H9 (cell line): ENCODE results near the gene ACSL3. TPM values are rescaled to one million over a fixed set of nuclear protein-coding genes. Genes with fewer than 3 reads are reported as not detected.
A peak's percentile ranks its signal among the peaks of the same experiment; 100 is the strongest.

Experiments
- DNase-seq: peaks from one replicate; pipeline ENCODE4 v3.0.0-alpha.2; 2017
- H2AFZ ChIP-seq: one replicate; pipeline ENCODE4 v1.6.1; 2013; ENCODE audit warnings: mild to moderate bottlenecking, low read length, control low read depth, moderate library complexity
- H2AK5ac ChIP-seq: 2 replicates; pipeline ENCODE4 v1.6.1; 2013; ENCODE audit warnings: low read length, control low read depth, mixed read lengths; ENCODE audit not compliant: insufficient read length
- H2BK120ac ChIP-seq: one replicate; pipeline ENCODE4 v1.6.1; 2013; ENCODE audit warnings: low read depth, mild to moderate bottlenecking, low read length, control low read depth, inconsistent platforms; ENCODE audit not compliant: poor library complexity, severe bottlenecking
- H2BK12ac ChIP-seq: 2 replicates; pipeline ENCODE4 v1.6.1; 2013; ENCODE audit warnings: low read length, control low read depth, mixed read lengths, low read depth; ENCODE audit not compliant: insufficient read length
- H2BK15ac ChIP-seq: 2 replicates; pipeline ENCODE4 v1.6.1; 2013; ENCODE audit warnings: low read depth, low read length, control low read depth
- H2BK20ac ChIP-seq: one replicate; pipeline ENCODE4 v1.6.1; 2013; ENCODE audit warnings: low read depth, mild to moderate bottlenecking, low read length, control low read depth, inconsistent platforms; ENCODE audit not compliant: poor library complexity, severe bottlenecking
- H2BK5ac ChIP-seq: 2 replicates; pipeline ENCODE4 v1.6.1; 2013; ENCODE audit warnings: low read length, control low read depth, mixed read lengths; ENCODE audit not compliant: insufficient read length
- H3K14ac ChIP-seq: 2 replicates; pipeline ENCODE4 v1.6.1; 2013; ENCODE audit warnings: low read length, control low read depth; ENCODE audit not compliant: insufficient read depth
- H3K18ac ChIP-seq: 2 replicates; pipeline ENCODE4 v1.6.1; 2013; ENCODE audit warnings: low read depth, mild to moderate bottlenecking, mixed read lengths, low read length, control low read depth; ENCODE audit not compliant: insufficient read length
- H3K23ac ChIP-seq: 2 replicates; pipeline ENCODE4 v1.6.1; 2013; ENCODE audit warnings: low read length, control low read depth, mixed read lengths, low read depth; ENCODE audit not compliant: insufficient read length
- H3K23me2 ChIP-seq: 2 replicates; pipeline ENCODE4 v1.6.1; 2013; ENCODE audit warnings: low read depth, mild to moderate bottlenecking, mixed read lengths, low read length, control low read depth; ENCODE audit not compliant: insufficient read length, poor library complexity, severe bottlenecking
- H3K27ac ChIP-seq: 2 replicates; pipeline ENCODE4 v1.5.1; 2013; ENCODE audit warnings: low read length, control low read depth, mixed read lengths, low read depth; ENCODE audit not compliant: insufficient read length
- H3K27me3 ChIP-seq: 2 replicates; pipeline ENCODE4 v1.6.1; 2013; ENCODE audit warnings: low read length, control low read depth, inconsistent platforms; ENCODE audit not compliant: insufficient read depth
- H3K4ac ChIP-seq: 2 replicates; pipeline ENCODE4 v1.6.1; 2013; ENCODE audit warnings: low read depth, mild to moderate bottlenecking, control low read depth, inconsistent platforms, low read length, moderate library complexity
- H3K4me1 ChIP-seq: 2 replicates; pipeline ENCODE4 v1.6.1; 2013; ENCODE audit warnings: low read length, control low read depth, inconsistent platforms; ENCODE audit not compliant: insufficient read depth
- H3K4me2 ChIP-seq: 2 replicates; pipeline ENCODE4 v1.6.1; 2013; ENCODE audit warnings: low read length, control low read depth, mixed read lengths; ENCODE audit not compliant: insufficient read length, insufficient read depth
- H3K56ac ChIP-seq: 2 replicates; pipeline ENCODE4 v1.6.1; 2013; ENCODE audit warnings: low read depth, mild to moderate bottlenecking, mixed read lengths, low read length, control low read depth; ENCODE audit not compliant: insufficient read length
- H3K79me1 ChIP-seq: 2 replicates; pipeline ENCODE4 v1.6.1; 2013; ENCODE audit warnings: low read depth, mild to moderate bottlenecking, moderate library complexity, low read length, control low read depth, inconsistent platforms; ENCODE audit not compliant: insufficient read depth, poor library complexity, severe bottlenecking
- H3K79me2 ChIP-seq: 2 replicates; pipeline ENCODE4 v1.6.1; 2013; ENCODE audit warnings: low read length, control low read depth, inconsistent platforms; ENCODE audit not compliant: insufficient read depth
- H3K9ac ChIP-seq: 2 replicates; pipeline ENCODE4 v1.6.1; 2013; ENCODE audit warnings: low read length, control low read depth, mixed read lengths; ENCODE audit not compliant: insufficient read length; ENCODE audit errors: extremely low read depth
- H3K9me3 ChIP-seq: one replicate; pipeline ENCODE4 v1.6.1; 2013; ENCODE audit warnings: low read depth, low read length, inconsistent platforms; ENCODE audit not compliant: control insufficient read depth
- H3T11ph ChIP-seq: one replicate; pipeline ENCODE4 v1.6.1; 2013; ENCODE audit warnings: mild to moderate bottlenecking, low read length, control low read depth, inconsistent platforms
- H4K20me1 ChIP-seq: one replicate; pipeline ENCODE4 v1.6.1; 2013; ENCODE audit not compliant: control insufficient read depth, insufficient read length, insufficient read depth
- H4K5ac ChIP-seq: 2 replicates; pipeline ENCODE4 v1.6.1; 2013; ENCODE audit warnings: low read depth, mild to moderate bottlenecking, mixed read lengths, low read length, control low read depth; ENCODE audit not compliant: insufficient read length
- H4K8ac ChIP-seq: replicated peaks from 2 replicates; pipeline ENCODE4 v1.6.1; 2013; ENCODE audit warnings: low read length, control low read depth, mixed read lengths, low read depth; ENCODE audit not compliant: insufficient read length
- H4K91ac ChIP-seq: 2 replicates; pipeline ENCODE4 v1.6.1; 2013; ENCODE audit warnings: low read depth, mild to moderate bottlenecking, moderate library complexity, mixed read lengths, low read length, control low read depth; ENCODE audit not compliant: insufficient read length
- H3K27ac Mint-ChIP-seq, 3 experiments: 2 replicates in 2 of 3; 3 replicates in 1 of 3; pipeline ENCODE4 v1.8.0; 2020 to 2021; ENCODE audit warnings: mixed read lengths in 3 of 3, mild to moderate bottlenecking in 1 of 3, moderate library complexity in 1 of 3
- H3K27me3 Mint-ChIP-seq: 2 replicates; pipeline ENCODE4 v1.8.0; 2021; ENCODE audit warnings: low read depth, mild to moderate bottlenecking, moderate library complexity, mixed read lengths
- H3K36me3 Mint-ChIP-seq, 3 experiments: 2 replicates in 2 of 3; 3 replicates in 1 of 3; pipeline ENCODE4 v1.8.0; 2020 to 2021; ENCODE audit warnings: low read depth in 3 of 3, mixed read lengths in 3 of 3; ENCODE audit not compliant: insufficient read depth in 1 of 3
- H3K4me1 Mint-ChIP-seq, 2 experiments: 2 replicates each; pipeline ENCODE4 v1.8.0; 2020; ENCODE audit warnings: mixed read lengths in 2 of 2
- H3K4me3 Mint-ChIP-seq, 2 experiments: 2 replicates in 1 of 2; 3 replicates in 1 of 2; pipeline ENCODE4 v1.8.0; 2020 to 2021; ENCODE audit warnings: mild to moderate bottlenecking in 2 of 2, mixed read lengths in 2 of 2, moderate library complexity in 1 of 2
- H3K9me3 Mint-ChIP-seq, 2 experiments: 2 replicates in 1 of 2; 3 replicates in 1 of 2; pipeline ENCODE4 v1.8.0; 2020; ENCODE audit warnings: mild to moderate bottlenecking in 2 of 2, mixed read lengths in 2 of 2, moderate library complexity in 1 of 2
- WGBS: extraction: QIAGEN DNeasy Blood & Tissue Kit; methylation state at CpG from one replicate; pipeline ENCODE4 v1.1.7; 2013; ENCODE audit warnings: missing lambda C conversion rate, low lambda C conversion rate, mixed read lengths; ENCODE audit not compliant: insufficient read length; ENCODE audit errors: extremely low coverage; 5-methylcytosine and 5-hydroxymethylcytosine counted together
- total RNA-seq: library from RNA; stranded (reverse); gene quantifications from 2 replicates; pipeline ENCODE4 v1.2.1, GENCODE V29; 2021
- TF ChIP-seq, protein P1 (sequence below): fragments of 200-600 bp; sonication (generic); conservative IDR thresholded peaks from 3 replicates; pipeline ENCODE4 v1.8.0; 2021; ENCODE audit warnings: antibody characterized with exemption, mild to moderate bottlenecking

ACSL3 gene
- total RNA-seq, 1 experiment from 2014 or later, result 60.9 TPM

DNA sequence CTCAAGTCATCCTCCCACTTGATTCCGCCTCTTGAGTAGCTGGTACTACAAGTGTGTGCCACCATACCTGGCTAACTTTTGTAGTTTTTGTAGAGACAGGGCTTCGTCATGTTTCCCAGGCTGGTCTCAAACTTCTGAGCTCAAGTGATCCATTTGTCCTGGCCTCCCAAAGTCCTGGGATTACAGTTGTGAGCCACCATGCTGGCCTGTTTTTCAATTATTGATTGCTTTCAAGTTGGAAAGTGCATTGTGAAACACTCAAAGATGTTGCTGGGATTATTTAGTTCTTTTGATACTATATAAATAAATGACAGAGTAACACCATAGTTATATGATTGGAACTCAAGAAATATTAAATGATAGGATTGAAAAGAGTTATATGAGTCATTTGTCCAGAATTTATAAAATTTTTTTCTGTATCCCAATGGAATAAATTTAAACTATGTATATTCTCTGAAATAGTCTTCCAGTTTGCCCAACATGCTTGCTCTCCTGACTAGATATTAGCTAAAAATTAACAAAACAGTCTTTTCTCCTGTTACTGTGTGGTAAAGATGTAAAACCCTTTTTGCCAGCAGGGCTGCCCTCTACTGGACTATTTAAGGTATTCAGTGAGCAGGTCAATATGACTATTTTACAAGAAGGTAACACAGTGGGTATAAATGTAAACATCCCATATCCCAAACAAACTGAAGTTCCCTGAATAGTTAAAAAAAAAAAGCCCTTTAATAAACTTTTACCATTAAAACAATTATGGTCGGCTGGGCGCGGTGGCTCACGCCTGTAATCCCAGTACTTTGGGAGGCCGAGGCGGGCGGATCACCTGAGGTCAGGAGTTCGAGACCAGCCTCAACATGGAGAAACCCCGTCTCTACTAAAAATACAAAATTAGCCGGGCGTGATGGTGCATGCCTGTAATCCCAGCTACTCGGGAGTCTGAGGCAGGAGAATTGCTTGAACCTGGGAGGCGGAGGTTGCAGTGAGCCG lies 42.7 kb downstream of the ACSL3 start:
- H4K91ac ChIP-seq, result no peak overlapping the region
- H3K4me2 ChIP-seq, result no peak overlapping the region
- H3K56ac ChIP-seq, result no peak overlapping the region
- H3K14ac ChIP-seq, result no peak overlapping the region
- no peak overlapping the region for H4K5ac ChIP-seq
- no peaks in the 10 kb centered on the region for H3K9me3 ChIP-seq
- no peak overlapping the region for H2BK15ac ChIP-seq
- peaks cover 7% of the 10 kb centered on the region; the same call in 1 of the 2 replicates for H3K4me1 ChIP-seq
- no peak overlapping the region for H2AK5ac ChIP-seq
- H3K36me3 Mint-ChIP-seq, result peaks cover 2 to 15% (median 12%) of the 10 kb centered on the region in 3 experiments; a peak in 5 of 7 replicates
- H2AFZ ChIP-seq, result no peak overlapping the region
- peaks cover 57 to 61% of the 10 kb centered on the region in 2 experiments for H3K4me1 Mint-ChIP-seq
- H3K9me3 Mint-ChIP-seq, result no peaks in the 10 kb centered on the region
- peaks cover 18% of the 10 kb centered on the region; the same call in 1 of the 2 replicates for H3K79me2 ChIP-seq
- no peaks in the 10 kb centered on the region for H3K27me3 Mint-ChIP-seq
- peak overlapping the region in 2 of 3 experiments; percentile 66 to 80; a peak in 2 of 7 replicates for H3K27ac Mint-ChIP-seq
- no peaks in the 10 kb centered on the region for H3K23me2 ChIP-seq
- H3K27ac ChIP-seq, result no peak overlapping the region
- WGBS, result no CpG with 5 or more reads among the region's 16 CpGs
- H4K20me1 ChIP-seq, result no peaks in the 10 kb centered on the region
- peaks cover 5% of the 10 kb centered on the region for H3K79me1 ChIP-seq
- H2BK20ac ChIP-seq, result no peak overlapping the region
- H3K9ac ChIP-seq, result no peak overlapping the region
- H4K8ac ChIP-seq, result no peak overlapping the region
- H3K27me3 ChIP-seq, result no peaks in the 10 kb centered on the region
- no peak overlapping the region for H3K4me3 Mint-ChIP-seq
- H2BK12ac ChIP-seq, result no peak overlapping the region
- no peak overlapping the region for H2BK5ac ChIP-seq
- no peak overlapping the region for H3K4ac ChIP-seq
- no peak overlapping the region for H3K23ac ChIP-seq
- no peak overlapping the region for H3T11ph ChIP-seq
- H3K18ac ChIP-seq, result no peak overlapping the region
- TF ChIP-seq, protein P1, sequence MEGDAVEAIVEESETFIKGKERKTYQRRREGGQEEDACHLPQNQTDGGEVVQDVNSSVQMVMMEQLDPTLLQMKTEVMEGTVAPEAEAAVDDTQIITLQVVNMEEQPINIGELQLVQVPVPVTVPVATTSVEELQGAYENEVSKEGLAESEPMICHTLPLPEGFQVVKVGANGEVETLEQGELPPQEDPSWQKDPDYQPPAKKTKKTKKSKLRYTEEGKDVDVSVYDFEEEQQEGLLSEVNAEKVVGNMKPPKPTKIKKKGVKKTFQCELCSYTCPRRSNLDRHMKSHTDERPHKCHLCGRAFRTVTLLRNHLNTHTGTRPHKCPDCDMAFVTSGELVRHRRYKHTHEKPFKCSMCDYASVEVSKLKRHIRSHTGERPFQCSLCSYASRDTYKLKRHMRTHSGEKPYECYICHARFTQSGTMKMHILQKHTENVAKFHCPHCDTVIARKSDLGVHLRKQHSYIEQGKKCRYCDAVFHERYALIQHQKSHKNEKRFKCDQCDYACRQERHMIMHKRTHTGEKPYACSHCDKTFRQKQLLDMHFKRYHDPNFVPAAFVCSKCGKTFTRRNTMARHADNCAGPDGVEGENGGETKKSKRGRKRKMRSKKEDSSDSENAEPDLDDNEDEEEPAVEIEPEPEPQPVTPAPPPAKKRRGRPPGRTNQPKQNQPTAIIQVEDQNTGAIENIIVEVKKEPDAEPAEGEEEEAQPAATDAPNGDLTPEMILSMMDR, result peak; percentile 82
- H2BK120ac ChIP-seq, result no peak overlapping the region
- no peak for DNase-seq
